Hepatocyte (in vitro differentiated cells): ENCODE results near the gene ARGFX.
"Not testable (repeated sequence)": the region's sequence is repeated elsewhere in the genome, so short reads cannot be mapped to it uniquely, and the experiment has no call there.

Experiments
- EZH2 ChIP-seq: fragments of 200-600 bp; sonication (generic); IDR thresholded peaks from 2 replicates; pipeline ENCODE4 v1.6.1; 2016; ENCODE audit warnings: antibody characterized with exemption, mild to moderate bottlenecking, borderline replicate concordance
- TF ChIP-seq, protein P1 (sequence below): fragments of 200-600 bp; sonication (generic); IDR thresholded peaks from 2 replicates; pipeline ENCODE4 v1.5.1; 2016; ENCODE audit warnings: antibody characterized with exemption, mild to moderate bottlenecking; ENCODE audit not compliant: poor library complexity

- TF ChIP-seq, protein P1, sequence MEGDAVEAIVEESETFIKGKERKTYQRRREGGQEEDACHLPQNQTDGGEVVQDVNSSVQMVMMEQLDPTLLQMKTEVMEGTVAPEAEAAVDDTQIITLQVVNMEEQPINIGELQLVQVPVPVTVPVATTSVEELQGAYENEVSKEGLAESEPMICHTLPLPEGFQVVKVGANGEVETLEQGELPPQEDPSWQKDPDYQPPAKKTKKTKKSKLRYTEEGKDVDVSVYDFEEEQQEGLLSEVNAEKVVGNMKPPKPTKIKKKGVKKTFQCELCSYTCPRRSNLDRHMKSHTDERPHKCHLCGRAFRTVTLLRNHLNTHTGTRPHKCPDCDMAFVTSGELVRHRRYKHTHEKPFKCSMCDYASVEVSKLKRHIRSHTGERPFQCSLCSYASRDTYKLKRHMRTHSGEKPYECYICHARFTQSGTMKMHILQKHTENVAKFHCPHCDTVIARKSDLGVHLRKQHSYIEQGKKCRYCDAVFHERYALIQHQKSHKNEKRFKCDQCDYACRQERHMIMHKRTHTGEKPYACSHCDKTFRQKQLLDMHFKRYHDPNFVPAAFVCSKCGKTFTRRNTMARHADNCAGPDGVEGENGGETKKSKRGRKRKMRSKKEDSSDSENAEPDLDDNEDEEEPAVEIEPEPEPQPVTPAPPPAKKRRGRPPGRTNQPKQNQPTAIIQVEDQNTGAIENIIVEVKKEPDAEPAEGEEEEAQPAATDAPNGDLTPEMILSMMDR = not testable (repeated sequence)
- not testable (repeated sequence) for TF ChIP-seq EZH2
These were observed 26.1 kb downstream of the ARGFX start for GRCh38 chr3:121593806-121594205.
